GM04504 (cell line): Measurements from ENCODE around the gene ASAP3.
A peak's percentile ranks its signal among the peaks of the same experiment; 100 is the strongest.

Source experiments
- DNase-seq: peaks from one replicate; pipeline ENCODE4 v3.0.0-alpha.2; 2012; ENCODE audit warnings: low read depth

The ASAP3 gene

GRCh38 chr1:23477359-23478144 lies 6.4 kb downstream of the ASAP3 start:
- no peak for DNase-seq

DNA sequence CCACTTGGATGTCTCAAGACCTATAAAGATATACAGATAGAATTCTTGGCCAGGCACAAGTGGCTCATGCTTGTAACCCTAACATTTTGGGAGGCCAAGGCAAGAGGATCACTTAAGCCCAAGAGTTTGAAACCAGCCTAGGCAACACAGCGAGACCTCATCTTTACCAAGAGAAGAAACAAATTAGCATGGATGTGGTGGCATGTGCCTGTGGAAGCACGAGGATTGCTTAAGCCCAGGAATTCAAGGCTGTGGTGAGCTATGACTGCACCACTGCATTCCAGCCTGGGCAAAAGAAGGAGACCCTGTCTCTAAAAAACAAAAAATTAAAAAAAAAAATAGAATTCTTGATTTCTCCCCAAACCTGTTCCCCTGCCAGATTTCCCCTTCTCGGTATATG lies 8.3 kb downstream of the ASAP3 start:
- DNase-seq = no peak

- DNase-seq = peak; percentile 86
Observed at GRCh38 chr1:23475134-23475628, 8.8 kb downstream of the ASAP3 start.

DNA sequence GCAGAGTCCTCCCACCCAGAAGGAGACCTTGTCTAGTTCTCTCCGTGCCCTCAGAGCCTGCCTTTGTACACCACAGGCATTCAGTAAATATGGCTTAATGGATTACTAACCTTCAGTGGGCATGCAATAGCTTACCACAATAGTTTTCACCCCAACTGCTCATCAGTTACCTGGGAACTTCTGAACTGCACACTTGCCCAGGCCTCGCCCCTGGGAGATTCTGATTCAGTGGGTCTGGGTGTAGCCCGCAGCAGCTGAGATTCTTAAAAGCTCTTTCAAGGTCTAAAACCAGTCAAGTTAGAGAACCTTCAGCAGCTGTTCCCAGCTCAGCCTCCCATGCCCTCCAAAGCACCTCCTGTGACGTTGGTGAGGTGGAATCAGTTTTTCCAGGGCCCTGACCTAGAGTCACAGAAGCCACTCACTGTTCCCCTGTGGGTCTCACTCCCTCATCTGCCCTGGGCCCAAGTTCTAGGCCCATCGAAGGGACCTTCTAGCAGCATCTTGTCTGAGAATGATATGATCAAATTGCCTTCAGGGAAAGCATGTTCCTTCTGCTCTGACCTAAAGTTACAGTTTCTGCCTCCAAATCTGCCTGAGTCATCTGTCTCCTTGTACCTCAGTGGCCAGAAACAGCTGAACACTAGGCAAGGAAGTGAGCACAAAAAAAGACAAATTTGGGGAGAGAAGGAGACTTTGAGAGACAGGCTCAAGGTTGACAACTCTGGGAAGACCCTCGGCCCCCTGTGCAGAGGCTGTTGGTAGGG lies 10.8 kb downstream of the ASAP3 start:
- no peak for DNase-seq

DNA sequence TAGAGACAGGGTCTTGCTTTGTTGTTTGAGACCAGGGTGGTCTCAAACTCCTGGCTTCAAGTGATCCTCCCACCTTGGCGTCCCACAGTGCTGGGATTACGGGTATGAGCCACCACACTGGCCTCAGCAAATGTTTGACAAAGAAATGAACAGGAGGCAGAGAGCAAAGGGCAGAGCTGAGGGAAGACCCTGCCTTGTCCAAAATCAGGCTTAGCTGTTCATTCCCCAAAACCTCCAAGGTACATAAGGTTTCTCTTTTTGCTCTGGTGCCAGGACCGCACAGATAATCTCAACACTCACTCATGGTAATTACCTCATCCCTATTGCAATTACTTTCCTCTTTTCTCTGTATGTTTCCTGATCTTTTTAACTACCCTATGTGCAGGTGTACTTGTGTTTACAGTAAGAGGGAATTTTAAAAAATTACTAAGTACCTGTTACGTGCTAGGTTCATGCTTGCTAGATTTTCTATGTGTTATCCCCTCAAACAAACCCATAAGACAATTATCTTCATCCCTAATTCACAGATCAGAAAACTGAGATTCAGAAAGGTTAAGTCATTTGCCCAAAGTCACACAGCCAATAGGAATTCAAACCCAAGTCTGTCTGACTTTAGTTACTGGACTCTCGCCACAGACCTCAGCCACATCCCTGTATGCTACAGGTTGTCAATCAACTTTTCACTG lies 11.5 kb downstream of the ASAP3 start:
- DNase-seq = no peak

DNA sequence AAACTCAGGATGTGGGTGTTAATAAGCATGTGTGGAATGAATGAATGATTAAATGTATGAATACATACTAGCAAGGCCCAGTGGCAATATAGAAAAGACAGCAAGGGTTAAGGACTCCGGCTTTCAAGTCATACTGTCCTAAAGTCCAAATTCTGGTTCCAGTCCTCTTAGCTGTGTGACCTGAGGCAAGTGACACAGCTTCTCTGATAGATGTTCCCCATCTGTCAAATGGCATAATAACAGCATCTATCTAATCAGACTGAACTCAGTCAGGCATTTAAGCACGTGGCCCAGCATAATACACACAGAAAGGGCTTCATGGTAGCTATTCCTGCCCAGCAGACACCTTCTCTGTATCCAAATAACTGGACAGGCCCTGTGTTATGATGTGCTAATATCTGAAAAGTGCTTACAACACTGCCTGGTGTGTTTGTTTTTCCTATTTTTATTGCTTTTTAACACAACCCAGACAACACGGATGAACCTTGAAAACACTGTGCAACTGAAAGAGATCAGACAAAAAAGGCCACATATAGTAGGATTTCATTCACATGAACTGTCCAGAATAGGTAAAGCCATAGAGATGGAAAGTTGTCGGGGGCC lies 12.4 kb downstream of the ASAP3 start:
- DNase-seq = no peak

GRCh38 chr1:23470282-23471070 lies 13.5 kb downstream of the ASAP3 start:
- DNase-seq = no peak

- DNase-seq = no peak
Observed at GRCh38 chr1:23469372-23469982, 14.5 kb downstream of the ASAP3 start.

DNA sequence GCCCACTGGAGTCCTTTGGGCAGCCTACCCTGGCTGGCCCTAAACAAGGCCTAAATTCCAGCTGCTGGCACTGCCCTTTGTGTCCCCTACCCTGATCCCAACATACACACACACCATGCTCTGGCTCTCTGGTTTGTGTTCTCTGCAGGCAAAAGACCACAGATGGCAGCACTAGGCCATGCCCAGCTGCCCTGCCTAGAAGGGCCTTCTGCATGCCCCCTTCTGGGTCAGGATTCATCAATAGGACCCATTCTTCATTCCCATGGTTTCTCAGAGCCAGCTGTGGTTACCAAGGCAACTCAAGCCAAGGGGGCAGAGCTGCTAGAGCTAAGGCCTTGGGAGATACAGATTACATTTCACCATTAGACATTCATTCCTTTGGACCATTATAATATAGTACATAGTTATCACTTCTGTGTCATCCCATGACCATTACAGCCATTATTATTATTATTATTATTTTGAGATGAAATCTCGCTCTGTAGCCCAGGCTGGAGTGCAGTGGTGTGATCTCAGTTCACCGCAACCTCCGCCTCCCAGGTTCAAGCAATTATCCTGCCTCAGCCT lies 17.5 kb downstream of the ASAP3 start:
- DNase-seq = no peak

- no peak for DNase-seq
Observed at GRCh38 chr1:23463286-23463685, 20.7 kb downstream of the ASAP3 start.

DNA sequence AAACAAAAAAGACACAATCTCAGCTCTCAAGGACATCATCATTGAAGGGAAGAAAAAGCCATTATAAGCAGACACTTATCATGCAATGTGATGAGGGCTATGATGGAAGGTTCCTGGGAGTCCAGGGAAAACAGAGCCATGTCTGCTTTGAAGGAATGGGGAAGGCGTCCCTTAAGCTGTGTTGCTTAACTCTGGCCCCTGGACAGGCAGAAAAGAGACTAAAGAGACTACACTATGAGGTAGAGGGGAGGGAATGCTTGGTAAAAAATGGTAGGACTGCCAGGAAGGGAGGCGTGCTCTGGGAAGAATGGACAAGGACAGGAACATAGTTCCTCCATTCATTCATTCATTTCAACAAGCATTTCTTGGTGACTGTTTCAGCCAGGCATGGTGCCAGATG lies 21.2 kb downstream of the ASAP3 start:
- DNase-seq = no peak

DNA sequence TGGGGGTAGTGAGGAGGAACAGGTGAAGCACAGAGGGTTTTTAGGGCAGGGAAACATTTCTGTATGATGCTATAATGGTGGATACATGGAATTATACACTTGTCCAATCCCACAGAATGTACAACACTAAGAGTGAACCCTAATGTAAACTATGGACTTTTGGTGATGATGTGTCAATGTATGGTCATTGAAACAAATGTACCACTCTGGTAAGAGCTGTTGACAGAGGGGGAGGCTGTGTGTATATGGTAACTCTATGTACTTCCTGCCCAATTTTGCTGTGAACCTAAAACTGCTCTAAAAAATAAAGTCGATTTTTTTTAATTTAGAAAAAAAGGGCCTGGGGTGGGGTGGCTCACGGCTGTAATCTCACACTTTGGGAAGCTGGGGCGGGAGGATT lies 22.9 kb downstream of the ASAP3 start:
- DNase-seq = no peak

DNA sequence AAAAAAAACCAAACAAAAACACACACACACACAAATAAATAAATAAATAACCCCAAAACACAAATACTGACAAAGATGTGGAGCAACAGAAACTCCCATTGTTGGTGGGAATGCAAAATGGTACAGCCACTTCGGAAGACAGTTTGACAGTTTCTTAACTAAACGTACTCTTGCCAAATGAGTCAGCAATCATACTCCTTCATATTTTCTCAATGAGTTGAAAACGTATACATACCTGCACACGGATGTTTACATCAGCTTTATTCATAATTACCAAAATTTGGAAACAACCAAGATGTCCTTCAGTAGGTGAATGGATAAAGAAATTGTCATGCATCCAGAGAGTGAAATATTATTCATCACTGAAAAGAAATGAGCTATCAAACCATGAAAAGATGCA lies 23.5 kb downstream of the ASAP3 start:
- DNase-seq = no peak

- no peak for DNase-seq
Observed at GRCh38 chr1:23459338-23459757, 24.6 kb downstream of the ASAP3 start.

- no peak for DNase-seq
Observed at GRCh38 chr1:23456226-23456625, 27.8 kb downstream of the ASAP3 start.

GRCh38 chr1:23453455-23454000 lies 30.5 kb downstream of the ASAP3 start:
- no peak for DNase-seq

GRCh38 chr1:23452011-23452411 lies 32.0 kb downstream of the ASAP3 start:
- peak; percentile 27 for DNase-seq

GRCh38 chr1:23451441-23451840 lies 32.5 kb downstream of the ASAP3 start:
- no peak for DNase-seq

DNA sequence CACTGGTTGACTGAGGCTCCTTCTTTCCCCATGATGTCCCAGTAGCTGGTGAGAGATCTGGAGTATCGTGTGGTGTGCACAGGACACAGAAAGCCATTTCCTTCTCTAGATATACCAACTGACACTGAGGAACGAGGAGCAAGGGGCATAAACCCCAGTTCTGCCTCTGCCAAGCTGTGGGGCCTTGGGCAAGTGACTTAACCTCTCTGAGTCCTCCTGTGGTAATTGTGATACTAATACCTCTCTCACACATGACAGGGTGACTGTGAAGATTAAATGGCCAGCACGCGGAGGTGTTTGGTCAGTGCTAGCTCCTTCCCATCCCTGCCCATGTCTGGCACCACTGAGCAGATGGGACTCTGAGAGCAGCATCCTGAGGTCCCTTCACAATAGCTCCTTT lies 33.1 kb downstream of the ASAP3 start:
- DNase-seq = no peak

GRCh38 chr1:23449958-23450357 lies 34.0 kb downstream of the ASAP3 start:
- DNase-seq = no peak
